WTC11 (cell line): Measurements from ENCODE around the gene DNLZ. TPM values are rescaled to one million over a fixed set of nuclear protein-coding genes. Genes with fewer than 3 reads are reported as not detected.
A peak's percentile ranks its signal among the peaks of the same experiment; 100 is the strongest.

ENCODE experiments used
- ATAC-seq: fragments of 200-7000 bp; cut with Tn5 transposase; 2 replicates; pipeline ENCODE4 v1.10.0; 2021; ENCODE audit warnings: mild to moderate bottlenecking, moderate library complexity
- CTCF ChIA-PET: fragments of 300-600 bp; sonication (Branson Sonifier 250); formaldehyde crosslinking; loops from one replicate; lab custom pipeline; 2021; ENCODE audit warnings: antibody characterized with exemption; lab: Charles Lee
- POLR2A ChIA-PET: fragments of 350-600 bp; sonication (Branson Sonifier 250); formaldehyde crosslinking; loops from one replicate; lab custom pipeline; 2021; ENCODE audit warnings: antibody characterized with exemption; lab: Charles Lee
- DNase-seq: peaks from one replicate; pipeline ENCODE4 v3.0.0; 2021; ENCODE audit warnings: low spot score
- H3K27ac Mint-ChIP-seq: 2 replicates; pipeline ENCODE4 v1.8.0; 2021; ENCODE audit warnings: mixed read lengths
- H3K27me3 Mint-ChIP-seq: 2 replicates; pipeline ENCODE4 v1.8.0; 2021; ENCODE audit warnings: low read depth, mild to moderate bottlenecking, moderate library complexity, mixed read lengths
- H3K36me3 Mint-ChIP-seq: 2 replicates; pipeline ENCODE4 v1.8.0; 2021; ENCODE audit warnings: mixed read lengths
- H3K4me1 Mint-ChIP-seq: 2 replicates; pipeline ENCODE4 v1.8.0; 2022; ENCODE audit warnings: mixed read lengths
- H3K4me3 Mint-ChIP-seq: 2 replicates; pipeline ENCODE4 v1.8.0; 2021; ENCODE audit warnings: mild to moderate bottlenecking, moderate library complexity, mixed read lengths
- H3K9me3 Mint-ChIP-seq: 2 replicates; pipeline ENCODE4 v1.8.0; 2021; ENCODE audit warnings: mixed read lengths
- ARID4B ChIP-seq: sonication (generic); formaldehyde crosslinking; IDR thresholded peaks from 2 replicates; pipeline ENCODE4 v1.8.0; 2023; ENCODE audit warnings: missing genetic modification reagents, mild to moderate bottlenecking, borderline replicate concordance
- CREM ChIP-seq: sonication (generic); formaldehyde crosslinking; IDR thresholded peaks from 2 replicates; pipeline ENCODE4 v1.8.1; 2022; ENCODE audit warnings: mild to moderate bottlenecking, missing genetic modification reagents, moderate library complexity
- E2F5 ChIP-seq: sonication (generic); formaldehyde crosslinking; IDR thresholded peaks from 2 replicates; pipeline ENCODE4 v1.8.1; 2022; ENCODE audit warnings: mild to moderate bottlenecking, moderate library complexity, missing genetic modification reagents
- EMX1 ChIP-seq: fragments of 250-450 bp; sonication (Bioruptor Pico); IDR thresholded peaks from 2 replicates; pipeline ENCODE4 v1.8.0; 2021; ENCODE audit warnings: mild to moderate bottlenecking
- ETV6 ChIP-seq: sonication (generic); formaldehyde crosslinking; IDR thresholded peaks from 2 replicates; pipeline ENCODE4 v1.8.1; 2022; ENCODE audit warnings: mild to moderate bottlenecking, missing genetic modification reagents
- FOXK1 ChIP-seq: sonication (generic); formaldehyde crosslinking; IDR thresholded peaks from 2 replicates; pipeline ENCODE4 v1.8.0; 2022; ENCODE audit warnings: mild to moderate bottlenecking, moderate library complexity, missing genetic modification reagents
- FOXP1 ChIP-seq: sonication (generic); formaldehyde crosslinking; IDR thresholded peaks from 2 replicates; pipeline ENCODE4 v1.8.0; 2022; ENCODE audit warnings: missing genetic modification reagents, mild to moderate bottlenecking, moderate library complexity, borderline replicate concordance
- GABPB1 ChIP-seq: sonication (generic); formaldehyde crosslinking; IDR thresholded peaks from 2 replicates; pipeline ENCODE4 v1.8.1; 2023; ENCODE audit warnings: mild to moderate bottlenecking, missing genetic modification reagents
- GRHL2 ChIP-seq: fragments of 250-450 bp; sonication (Bioruptor Pico); IDR thresholded peaks from 2 replicates; pipeline ENCODE4 v1.8.0; 2022; ENCODE audit warnings: mild to moderate bottlenecking, moderate library complexity; ENCODE audit not compliant: insufficient replicate concordance, severe bottlenecking
- SMAD4 ChIP-seq: sonication (generic); formaldehyde crosslinking; IDR thresholded peaks from 2 replicates; pipeline ENCODE4 v1.8.0; 2022; ENCODE audit warnings: mild to moderate bottlenecking, missing genetic modification reagents
- SOX15 ChIP-seq: fragments of 250-450 bp; sonication (Bioruptor Pico); IDR thresholded peaks from 2 replicates; pipeline ENCODE4 v1.9.0; 2021; ENCODE audit warnings: mild to moderate bottlenecking
- TCF7 ChIP-seq: sonication (generic); formaldehyde crosslinking; IDR thresholded peaks from 2 replicates; pipeline ENCODE4 v1.8.0; 2022; ENCODE audit warnings: mild to moderate bottlenecking, low read depth, missing genetic modification reagents, moderate library complexity
- ZBTB21 ChIP-seq: sonication (generic); formaldehyde crosslinking; IDR thresholded peaks from 2 replicates; pipeline ENCODE4 v1.8.1; 2023; ENCODE audit warnings: mild to moderate bottlenecking, missing genetic modification reagents, borderline replicate concordance
- ZNF121 ChIP-seq: sonication (generic); formaldehyde crosslinking; IDR thresholded peaks from 2 replicates; pipeline ENCODE4 v1.8.0; 2023; ENCODE audit warnings: missing genetic modification reagents
- ZNF232 ChIP-seq: sonication (generic); formaldehyde crosslinking; IDR thresholded peaks from 2 replicates; pipeline ENCODE4 v1.8.0; 2022; ENCODE audit warnings: mild to moderate bottlenecking, missing genetic modification reagents
- ZNF263 ChIP-seq: sonication (generic); formaldehyde crosslinking; IDR thresholded peaks from 2 replicates; pipeline ENCODE4 v1.8.1; 2022; ENCODE audit warnings: low read depth, mild to moderate bottlenecking, moderate library complexity, missing genetic modification reagents
- total RNA-seq: library from RNA; stranded (reverse); gene quantifications from 3 replicates; pipeline ENCODE4 v1.2.3, GENCODE V29; 2021
- TF ChIP-seq, protein P1 (sequence below): sonication (generic); formaldehyde crosslinking; IDR thresholded peaks from 2 replicates; pipeline ENCODE4 v1.8.1; 2023; ENCODE audit warnings: mild to moderate bottlenecking, moderate library complexity, missing genetic modification reagents
- TF ChIP-seq, protein P2 (sequence below): sonication (generic); formaldehyde crosslinking; IDR thresholded peaks from 2 replicates; pipeline ENCODE4 v1.8.0; 2022; ENCODE audit warnings: mild to moderate bottlenecking, missing genetic modification reagents

DNLZ gene
- total RNA-seq, 1 experiment from 2014 or later: 17.2 TPM

- ChIA-PET POLR2A (interaction anchor here (0.8 kb wide), 1 partner anchor 18 kb away, joined by 3 read pairs; the partner anchor contains the start of gene DNLZ), CTCF (interaction anchor here (0.5 to 2.5 kb wide), 18 partner anchors 9 to 383 kb away, joined by 3 to 41 read pairs (median 3); partner anchors contain the start of genes CARD9, DNLZ and SNAPC4)
- no peak overlapping the region for H3K4me3 Mint-ChIP-seq
- H3K9me3 Mint-ChIP-seq: no peaks in the 10 kb centered on the region
- no peaks in the 10 kb centered on the region for H3K27me3 Mint-ChIP-seq
- DNase-seq: peak; percentile 79
- no peaks in the 10 kb centered on the region for H3K4me1 Mint-ChIP-seq
- peak; percentile 54 for ATAC-seq
- no peaks in the 10 kb centered on the region for H3K36me3 Mint-ChIP-seq
- TF ChIP-seq, protein P1, sequence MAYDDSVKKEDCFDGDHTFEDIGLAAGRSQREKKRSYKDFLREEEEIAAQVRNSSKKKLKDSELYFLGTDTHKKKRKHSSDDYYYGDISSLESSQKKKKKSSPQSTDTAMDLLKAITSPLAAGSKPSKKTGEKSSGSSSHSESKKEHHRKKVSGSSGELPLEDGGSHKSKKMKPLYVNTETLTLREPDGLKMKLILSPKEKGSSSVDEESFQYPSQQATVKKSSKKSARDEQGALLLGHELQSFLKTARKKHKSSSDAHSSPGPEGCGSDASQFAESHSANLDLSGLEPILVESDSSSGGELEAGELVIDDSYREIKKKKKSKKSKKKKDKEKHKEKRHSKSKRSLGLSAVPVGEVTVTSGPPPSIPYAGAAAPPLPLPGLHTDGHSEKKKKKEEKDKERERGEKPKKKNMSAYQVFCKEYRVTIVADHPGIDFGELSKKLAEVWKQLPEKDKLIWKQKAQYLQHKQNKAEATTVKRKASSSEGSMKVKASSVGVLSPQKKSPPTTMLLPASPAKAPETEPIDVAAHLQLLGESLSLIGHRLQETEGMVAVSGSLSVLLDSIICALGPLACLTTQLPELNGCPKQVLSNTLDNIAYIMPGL (CRISPR knock-in tag): peak; percentile 12
- TF ChIP-seq ZBTB21: no peak
- no peak for TF ChIP-seq SMAD4 (CRISPR knock-in tag)
- no peak for TF ChIP-seq EMX1 (CRISPR knock-in tag)
- no peak for TF ChIP-seq ZNF121 (CRISPR knock-in tag)
- no peak for TF ChIP-seq ZNF232 (CRISPR knock-in tag)
- TF ChIP-seq GABPB1 (CRISPR knock-in tag): peak; percentile 55; the same call in 1 of the 2 replicates
- TF ChIP-seq ZNF263: no peak
- TF ChIP-seq ARID4B (CRISPR knock-in tag): no peak
- TF ChIP-seq SOX15: no peak
- 0 out of 2 replicates have a peak, but pooled peaks have one; percentile 21 for TF ChIP-seq ETV6 (CRISPR knock-in tag)
- TF ChIP-seq FOXK1 (CRISPR knock-in tag): no peak
- TF ChIP-seq, protein P2, sequence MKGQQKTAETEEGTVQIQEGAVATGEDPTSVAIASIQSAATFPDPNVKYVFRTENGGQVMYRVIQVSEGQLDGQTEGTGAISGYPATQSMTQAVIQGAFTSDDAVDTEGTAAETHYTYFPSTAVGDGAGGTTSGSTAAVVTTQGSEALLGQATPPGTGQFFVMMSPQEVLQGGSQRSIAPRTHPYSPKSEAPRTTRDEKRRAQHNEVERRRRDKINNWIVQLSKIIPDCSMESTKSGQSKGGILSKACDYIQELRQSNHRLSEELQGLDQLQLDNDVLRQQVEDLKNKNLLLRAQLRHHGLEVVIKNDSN: no peak
- no peak for TF ChIP-seq TCF7 (CRISPR knock-in tag)
- 0 out of 2 replicates have a peak, but pooled peaks have one; percentile 38 for TF ChIP-seq FOXP1
- no peak for TF ChIP-seq E2F5 (CRISPR knock-in tag)
- TF ChIP-seq GRHL2 (CRISPR knock-in tag): no peak
- no peak for TF ChIP-seq CREM (CRISPR knock-in tag)
- no peak overlapping the region; the same call in 1 of the 2 replicates for H3K27ac Mint-ChIP-seq
Observed at GRCh38 chr9:136345281-136346156, 18.0 kb downstream of the DNLZ start.
